SU-DHL-6 (cell line): ENCODE results near the gene ACAP3.

Source experiments
- H2AFZ ChIP-seq: fragments of 200-600 bp; sonication (generic); 2 replicates; pipeline ENCODE4 v1.6.1; 2014; ENCODE audit warnings: low read depth, mild to moderate bottlenecking, moderate library complexity, mixed read lengths, antibody characterized with exemption, low read length; ENCODE audit not compliant: severe bottlenecking
- H3F3A ChIP-seq: fragments of 200-600 bp; shearing (Covaris generic); 2 replicates; pipeline ENCODE4 v1.6.0; 2016; ENCODE audit warnings: antibody characterized with exemption, mild to moderate bottlenecking; ENCODE audit not compliant: insufficient read depth
- H3K27ac ChIP-seq: fragments of 200-600 bp; sonication (generic); 2 replicates; pipeline ENCODE4 v1.5.1; 2016; ENCODE audit warnings: low read depth, mild to moderate bottlenecking, low read length, moderate library complexity, mixed read lengths
- H3K27me3 ChIP-seq: fragments of 200-600 bp; sonication (generic), shearing (Covaris generic); 2 replicates; pipeline ENCODE4 v1.6.0; 2014; ENCODE audit warnings: mild to moderate bottlenecking, low read length
- H3K36me3 ChIP-seq: fragments of 200-600 bp; sonication (generic); 2 replicates; pipeline ENCODE4 v1.6.1; 2014; ENCODE audit warnings: mild to moderate bottlenecking, low read length, mixed read lengths
- H3K4me2 ChIP-seq: fragments of 300-600, 200-600 bp; shearing (Covaris generic), sonication (generic); 2 replicates; pipeline ENCODE4 v1.6.0; 2014; ENCODE audit warnings: low read length, low read depth, mild to moderate bottlenecking; ENCODE audit not compliant: poor library complexity, severe bottlenecking
- H3K4me3 ChIP-seq: fragments of 200-600 bp; sonication (generic); 2 replicates; pipeline ENCODE4 v1.5.1; 2014; ENCODE audit warnings: antibody characterized with exemption, low read length, mild to moderate bottlenecking, mixed read lengths; ENCODE audit not compliant: insufficient read depth, poor library complexity, severe bottlenecking
- H3K79me2 ChIP-seq: fragments of 200-600 bp; sonication (generic); 2 replicates; pipeline ENCODE4 v1.6.1; 2014; ENCODE audit warnings: mild to moderate bottlenecking, low read length, moderate library complexity; ENCODE audit not compliant: insufficient read depth
- H3K9ac ChIP-seq: fragments of 200-600 bp; sonication (generic); 2 replicates; pipeline ENCODE4 v1.7.0; 2014; ENCODE audit warnings: mild to moderate bottlenecking, low read length
- H3K9me2 ChIP-seq: fragments of 200-600 bp; sonication (generic); replicated peaks from 2 replicates; pipeline ENCODE4 v1.6.1; 2014; ENCODE audit warnings: low read length; ENCODE audit not compliant: insufficient read depth
- H3K9me3 ChIP-seq: fragments of 200-600 bp; sonication (generic); 2 replicates; pipeline ENCODE4 v1.6.1; 2014; ENCODE audit warnings: low read length, mixed read lengths; ENCODE audit not compliant: insufficient read depth
- H4K20me1 ChIP-seq: fragments of 200-600 bp; sonication (generic); 2 replicates; pipeline ENCODE4 v1.6.1; 2014; ENCODE audit warnings: low read depth, mild to moderate bottlenecking, antibody characterized with exemption, low read length, moderate library complexity, mixed read lengths
- EZH2phosphoT487 ChIP-seq: fragments of 200-600 bp; sonication (generic), shearing (Covaris generic); conservative IDR thresholded peaks from 2 replicates; pipeline ENCODE4 v1.6.1; 2018; ENCODE audit warnings: mild to moderate bottlenecking, antibody characterized with exemption, low read length, moderate library complexity, mixed read lengths
- TF ChIP-seq, protein P1 (sequence below): fragments of 200-600 bp; sonication (generic); IDR thresholded peaks from one replicate; pipeline ENCODE4 v1.5.1; 2017; ENCODE audit warnings: antibody characterized with exemption, mild to moderate bottlenecking, low read length, moderate library complexity; ENCODE audit not compliant: insufficient read depth, poor library complexity, severe bottlenecking

Gene ACAP3

GRCh38 chr1:1336446-1336845 is 28.7 kb upstream of the ACAP3 start:
- no peaks in the 10 kb centered on the region for H3K27me3 ChIP-seq
- no peaks in the 10 kb centered on the region for H3K9me2 ChIP-seq
- TF ChIP-seq, protein P1, sequence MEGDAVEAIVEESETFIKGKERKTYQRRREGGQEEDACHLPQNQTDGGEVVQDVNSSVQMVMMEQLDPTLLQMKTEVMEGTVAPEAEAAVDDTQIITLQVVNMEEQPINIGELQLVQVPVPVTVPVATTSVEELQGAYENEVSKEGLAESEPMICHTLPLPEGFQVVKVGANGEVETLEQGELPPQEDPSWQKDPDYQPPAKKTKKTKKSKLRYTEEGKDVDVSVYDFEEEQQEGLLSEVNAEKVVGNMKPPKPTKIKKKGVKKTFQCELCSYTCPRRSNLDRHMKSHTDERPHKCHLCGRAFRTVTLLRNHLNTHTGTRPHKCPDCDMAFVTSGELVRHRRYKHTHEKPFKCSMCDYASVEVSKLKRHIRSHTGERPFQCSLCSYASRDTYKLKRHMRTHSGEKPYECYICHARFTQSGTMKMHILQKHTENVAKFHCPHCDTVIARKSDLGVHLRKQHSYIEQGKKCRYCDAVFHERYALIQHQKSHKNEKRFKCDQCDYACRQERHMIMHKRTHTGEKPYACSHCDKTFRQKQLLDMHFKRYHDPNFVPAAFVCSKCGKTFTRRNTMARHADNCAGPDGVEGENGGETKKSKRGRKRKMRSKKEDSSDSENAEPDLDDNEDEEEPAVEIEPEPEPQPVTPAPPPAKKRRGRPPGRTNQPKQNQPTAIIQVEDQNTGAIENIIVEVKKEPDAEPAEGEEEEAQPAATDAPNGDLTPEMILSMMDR: no peak
- TF ChIP-seq EZH2phosphoT487: no peak
- H4K20me1 ChIP-seq: no peaks in the 10 kb centered on the region
- no peak overlapping the region for H3K27ac ChIP-seq
- H3K9me3 ChIP-seq: no peaks in the 10 kb centered on the region
- no peak overlapping the region for H3K4me3 ChIP-seq
- no peak overlapping the region for H3K4me2 ChIP-seq
- H3K36me3 ChIP-seq: no peaks in the 10 kb centered on the region
- no peak overlapping the region for H2AFZ ChIP-seq
- no peaks in the 10 kb centered on the region for H3F3A ChIP-seq
- H3K9ac ChIP-seq: no peak overlapping the region
- no peaks in the 10 kb centered on the region for H3K79me2 ChIP-seq

DNA sequence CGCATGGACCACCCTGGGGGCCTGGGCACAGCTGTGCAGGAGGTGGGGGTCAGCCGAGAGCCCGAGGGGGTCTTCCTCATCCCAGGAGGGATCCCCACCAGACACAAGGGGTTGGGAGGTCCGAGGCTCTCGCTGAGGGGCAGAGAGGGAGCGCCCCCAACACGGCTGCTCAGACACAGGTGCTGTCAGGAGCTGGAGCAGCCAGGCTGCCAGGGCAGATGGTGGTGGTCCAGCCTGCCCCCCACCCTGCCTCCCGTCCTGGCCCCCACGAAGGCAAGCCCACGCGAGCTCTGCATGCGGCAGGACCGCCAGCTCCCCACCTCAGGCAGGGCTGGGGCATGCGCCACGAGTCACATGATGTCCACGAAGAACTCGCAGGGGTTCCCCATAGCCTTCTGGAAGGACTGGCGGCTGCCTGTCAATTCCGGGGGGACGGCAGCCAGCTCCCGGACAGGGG is 28.1 kb upstream of the ACAP3 start:
- H3K27me3 ChIP-seq: no peaks in the 10 kb centered on the region
- no peak for TF ChIP-seq EZH2phosphoT487
- TF ChIP-seq, protein P1: no peak
- H3K9me2 ChIP-seq: no peaks in the 10 kb centered on the region
- no peak overlapping the region for H3K4me3 ChIP-seq
- H3K36me3 ChIP-seq: no peaks in the 10 kb centered on the region
- no peaks in the 10 kb centered on the region for H3K9me3 ChIP-seq
- H3K27ac ChIP-seq: no peak overlapping the region
- no peak overlapping the region for H2AFZ ChIP-seq
- H4K20me1 ChIP-seq: no peaks in the 10 kb centered on the region
- no peaks in the 10 kb centered on the region for H3K79me2 ChIP-seq
- no peak overlapping the region for H3K4me2 ChIP-seq
- H3K9ac ChIP-seq: no peak overlapping the region
- H3F3A ChIP-seq: no peaks in the 10 kb centered on the region

DNA sequence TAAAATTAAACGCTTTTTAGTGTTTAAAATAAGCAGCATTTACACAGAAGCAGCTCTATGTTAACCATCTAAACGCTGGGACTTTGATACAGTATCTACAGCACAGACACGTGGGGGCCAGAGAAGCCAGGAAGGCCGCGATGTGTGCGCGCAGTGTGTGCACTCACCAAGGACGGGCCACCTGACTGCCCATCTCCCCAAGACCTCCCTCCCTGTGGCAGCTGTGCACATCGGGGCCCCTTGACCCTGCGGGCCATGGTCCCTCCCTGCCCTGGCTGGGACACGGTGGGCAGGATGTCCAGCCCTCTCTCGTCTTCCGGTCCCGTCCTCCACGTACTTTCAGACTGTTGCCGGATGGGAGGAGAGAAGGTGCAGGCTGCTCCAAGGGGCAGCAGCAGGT is 27.6 kb upstream of the ACAP3 start:
- H3K4me3 ChIP-seq: no peak overlapping the region
- H4K20me1 ChIP-seq: no peaks in the 10 kb centered on the region
- no peaks in the 10 kb centered on the region for H3K79me2 ChIP-seq
- no peaks in the 10 kb centered on the region for H3K27me3 ChIP-seq
- no peaks in the 10 kb centered on the region for H3K9me3 ChIP-seq
- H3K36me3 ChIP-seq: no peaks in the 10 kb centered on the region
- H2AFZ ChIP-seq: no peak overlapping the region
- no peak overlapping the region for H3K4me2 ChIP-seq
- H3K27ac ChIP-seq: no peak overlapping the region
- H3K9me2 ChIP-seq: no peaks in the 10 kb centered on the region
- no peak for TF ChIP-seq EZH2phosphoT487
- TF ChIP-seq, protein P1: no peak
- no peaks in the 10 kb centered on the region for H3F3A ChIP-seq
- H3K9ac ChIP-seq: no peak overlapping the region

- Histone ChIP-seq H3K27me3 (no peaks in the 10 kb centered on the region), H3K4me3 (no peak overlapping the region), H3K9ac (no peak overlapping the region), H3K79me2 (no peaks in the 10 kb centered on the region), H3K4me2 (no peak overlapping the region), H3K9me2 (no peaks in the 10 kb centered on the region), H4K20me1 (no peaks in the 10 kb centered on the region), H3K27ac (no peak overlapping the region), H3K9me3 (no peaks in the 10 kb centered on the region), H2AFZ (no peak overlapping the region), H3K36me3 (no peaks in the 10 kb centered on the region), H3F3A (no peaks in the 10 kb centered on the region)
- TF ChIP-seq EZH2phosphoT487: no peak
- TF ChIP-seq, protein P1: no peak
Observed at GRCh38 chr1:1334835-1335234, 27.1 kb upstream of the ACAP3 start.
